Measurements from ENCODE around the gene CACNA2D3.
A peak's percentile ranks its signal among the peaks of the same experiment; 100 is the strongest.

CACNA2D3 gene

DNA sequence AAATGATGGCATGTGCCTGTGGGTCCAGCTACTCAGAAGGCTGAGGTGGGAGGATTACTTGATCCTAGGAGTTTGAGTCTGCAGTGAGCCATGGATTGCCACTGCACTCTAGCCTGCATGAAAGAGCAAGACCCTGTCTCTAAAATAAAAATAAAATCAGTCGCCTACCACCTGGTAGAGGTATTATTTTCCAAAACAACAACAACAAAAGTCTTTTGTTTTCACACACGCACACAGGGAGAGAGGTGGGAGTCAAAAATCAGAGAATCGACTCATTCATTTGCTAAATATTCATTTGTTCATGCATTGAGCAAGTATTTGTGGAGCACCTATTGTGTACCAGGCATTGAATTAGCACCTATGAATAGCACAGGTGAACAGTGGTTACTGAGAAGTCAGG, 587.4 kb downstream of the CACNA2D3 start:
- no peak for DNase-seq

DNA sequence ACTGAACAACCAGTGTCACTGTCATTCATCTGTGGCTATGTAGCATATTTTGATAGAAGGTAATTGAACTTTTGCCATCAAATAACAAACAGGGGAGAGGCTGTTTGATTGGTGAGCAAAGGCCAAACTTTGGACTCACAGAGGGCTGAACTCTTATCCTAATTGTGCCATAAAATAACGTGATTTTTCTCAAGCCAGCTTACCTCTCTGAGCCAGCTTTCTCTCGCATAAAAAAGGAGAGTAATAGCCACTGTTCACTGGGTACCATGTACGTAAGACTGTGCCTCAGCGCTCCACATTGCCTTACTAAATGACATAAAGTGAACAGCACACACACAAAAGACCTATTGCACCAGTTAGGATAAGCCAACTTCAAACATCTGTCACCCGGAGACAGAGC, 588.6 kb downstream of the CACNA2D3 start:
- DNase-seq: no peak

DNA sequence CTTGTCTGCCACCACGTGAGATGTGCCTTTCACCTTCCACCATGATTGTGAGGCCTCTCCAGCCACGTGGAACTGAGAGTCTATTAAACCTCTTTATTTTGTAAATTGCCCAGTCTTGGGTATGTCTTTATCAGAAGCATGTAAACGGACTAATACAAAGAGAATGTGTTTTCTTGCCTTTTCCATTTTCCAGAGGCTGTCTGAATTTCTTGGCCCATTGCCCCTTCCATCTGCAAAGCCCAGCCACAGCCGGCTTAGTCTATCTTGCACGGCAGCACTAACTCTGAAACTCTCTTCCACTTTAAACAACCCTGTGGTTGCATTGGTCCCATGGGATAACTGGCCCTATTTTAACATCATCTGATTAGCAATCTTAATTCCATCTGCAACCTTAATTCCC, 590.2 kb downstream of the CACNA2D3 start:
- no peak for DNase-seq

DNA sequence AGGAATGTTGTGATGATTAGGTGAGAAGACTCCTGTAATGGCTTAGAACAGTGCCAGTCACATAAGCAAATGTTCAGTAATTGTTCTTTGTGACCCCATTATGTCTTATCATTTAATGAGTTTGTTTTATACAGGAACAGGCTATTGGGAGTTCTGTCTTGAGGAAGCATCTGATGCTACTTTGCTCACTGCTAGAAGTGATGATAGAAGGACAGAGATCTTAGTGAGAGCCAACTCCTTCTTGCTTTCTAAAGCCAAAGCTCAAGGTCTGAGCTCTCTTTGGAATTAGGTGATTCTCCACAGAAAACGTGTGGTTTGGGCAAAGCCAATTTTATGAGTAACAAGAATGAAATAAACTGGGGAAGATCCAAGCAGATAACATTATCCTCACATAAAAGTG, 590.7 kb downstream of the CACNA2D3 start:
- no peak for DNase-seq

DNA sequence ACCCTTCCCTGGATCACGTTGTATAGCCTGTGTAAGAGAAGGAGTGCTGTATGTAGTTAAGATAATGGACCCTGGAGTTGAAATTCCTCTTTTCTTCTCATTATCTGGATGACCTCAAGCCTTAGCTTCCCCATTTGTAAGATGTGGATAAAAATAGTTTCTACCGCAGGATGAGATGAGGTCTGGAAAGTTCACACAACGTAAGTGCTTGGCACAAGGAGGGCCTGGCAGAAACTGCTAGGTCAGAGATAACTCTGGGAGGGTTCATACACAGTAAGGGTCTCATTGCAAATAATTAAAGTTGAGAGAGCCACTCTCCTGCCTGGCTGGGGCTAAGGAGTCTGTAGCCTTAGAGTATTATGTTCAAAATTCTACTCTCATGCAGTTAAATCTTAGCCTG, 591.1 kb downstream of the CACNA2D3 start:
- DNase-seq: no peak

DNA sequence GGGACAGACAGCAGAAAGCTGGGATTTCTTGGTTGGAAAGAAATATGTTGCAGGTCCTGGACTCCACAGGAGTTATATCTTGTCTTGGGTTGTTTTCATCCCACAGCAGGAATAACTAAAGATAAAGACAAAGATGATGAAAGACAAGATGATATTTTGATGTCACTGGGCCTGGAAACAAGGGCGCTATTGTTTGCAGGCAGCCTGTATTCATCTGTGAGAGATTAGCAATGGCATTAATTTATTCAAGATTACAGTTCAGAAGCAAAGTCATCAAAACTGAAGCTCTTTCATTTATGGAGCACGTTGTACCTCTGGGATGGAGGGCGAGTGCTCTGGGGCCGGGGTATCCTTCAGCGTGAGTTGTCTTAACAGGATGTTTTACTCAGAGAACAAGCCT, 591.7 kb downstream of the CACNA2D3 start:
- DNase-seq: no peak

DNA sequence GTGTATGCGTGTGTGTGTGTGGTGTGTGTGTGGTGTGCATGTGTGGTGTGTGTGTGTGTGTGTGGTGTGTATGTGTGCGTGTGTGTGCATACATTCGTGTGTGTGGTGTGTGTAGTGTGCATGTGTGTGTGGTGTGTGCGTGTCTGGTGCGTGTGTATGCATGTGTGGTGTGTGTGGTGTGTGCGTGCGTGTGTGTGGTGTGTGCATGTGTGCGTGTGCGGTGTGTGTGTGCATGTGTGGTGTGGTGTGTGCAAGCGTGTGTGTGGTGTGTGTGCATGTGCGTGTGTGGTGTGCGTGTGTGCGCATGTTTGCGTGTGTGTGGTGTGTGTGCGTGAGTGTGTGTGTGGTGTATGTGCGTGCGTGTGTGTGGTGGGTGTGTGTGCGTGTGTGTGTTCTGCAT, 595.2 kb downstream of the CACNA2D3 start:
- no peak for DNase-seq

DNA sequence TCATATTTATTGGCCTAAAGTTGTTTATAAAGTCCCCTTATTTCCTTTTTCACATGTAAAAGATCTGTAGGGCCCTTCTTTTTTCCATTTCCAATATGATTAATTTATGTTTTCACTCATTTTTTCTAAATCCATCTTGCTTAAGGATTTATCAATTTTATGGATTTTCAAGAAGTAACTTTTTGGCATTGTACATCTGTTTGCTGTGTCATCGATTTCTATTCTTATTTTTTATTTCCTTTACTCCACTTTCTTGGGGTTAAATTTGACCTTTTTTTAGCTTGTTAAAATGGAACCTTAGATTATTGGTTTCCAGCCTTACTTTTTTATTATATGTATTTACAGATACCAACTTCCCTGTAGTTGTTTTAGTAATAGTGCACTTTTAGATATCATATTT, 597.6 kb downstream of the CACNA2D3 start:
- DNase-seq: no peak

DNA sequence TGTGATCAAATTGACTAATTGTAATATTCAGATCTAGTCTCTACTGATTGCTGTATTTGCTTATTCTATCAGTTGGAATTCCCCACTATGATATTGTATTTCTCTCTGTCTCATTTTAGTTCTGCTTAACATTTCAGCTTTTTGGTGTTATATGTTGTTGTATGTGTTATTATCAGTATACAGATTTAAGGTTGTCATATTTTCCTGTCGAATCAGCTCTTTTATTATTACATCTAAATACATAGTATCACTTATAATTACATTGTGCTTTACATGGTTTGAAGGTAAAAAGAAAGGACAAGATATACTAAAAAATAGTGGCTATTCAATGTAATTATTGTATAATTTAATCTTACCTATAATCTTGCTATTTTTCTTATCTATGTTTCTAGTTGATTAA, 598.3 kb downstream of the CACNA2D3 start:
- DNase-seq: no peak

DNA sequence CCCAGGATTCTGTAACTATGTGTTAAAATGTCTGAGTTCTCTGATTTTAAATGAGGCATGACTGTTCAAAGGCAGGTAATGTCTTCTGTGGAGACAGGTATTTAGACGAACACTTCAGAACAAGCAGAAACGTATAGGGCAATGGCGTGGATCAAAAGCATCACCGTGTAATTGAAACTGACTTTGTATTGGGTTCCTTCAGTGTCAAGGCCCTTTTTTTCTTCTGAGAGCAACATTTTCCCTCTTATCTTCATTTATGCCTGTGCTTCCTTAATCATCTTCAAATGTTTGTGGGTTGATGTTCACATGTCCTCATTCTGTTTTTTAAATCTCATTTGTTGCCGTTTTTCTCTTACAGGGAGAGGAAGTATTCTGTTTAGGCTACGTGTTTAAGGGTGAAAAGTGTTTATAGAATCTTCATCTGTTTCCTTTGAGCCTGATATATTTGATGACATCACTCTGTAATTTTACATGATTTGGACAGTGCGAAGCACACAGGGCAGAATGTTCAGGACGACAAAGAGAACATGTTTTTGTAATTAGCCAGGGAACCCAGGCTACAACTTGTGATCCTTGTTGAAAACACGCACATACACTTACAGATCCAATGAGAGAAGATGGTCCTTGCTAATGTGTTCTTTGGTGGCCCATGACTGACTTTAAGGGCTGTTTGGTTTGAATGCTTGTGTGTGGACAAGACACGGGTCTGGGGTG, 609.5 kb downstream of the CACNA2D3 start:
- no peak for DNase-seq

DNA sequence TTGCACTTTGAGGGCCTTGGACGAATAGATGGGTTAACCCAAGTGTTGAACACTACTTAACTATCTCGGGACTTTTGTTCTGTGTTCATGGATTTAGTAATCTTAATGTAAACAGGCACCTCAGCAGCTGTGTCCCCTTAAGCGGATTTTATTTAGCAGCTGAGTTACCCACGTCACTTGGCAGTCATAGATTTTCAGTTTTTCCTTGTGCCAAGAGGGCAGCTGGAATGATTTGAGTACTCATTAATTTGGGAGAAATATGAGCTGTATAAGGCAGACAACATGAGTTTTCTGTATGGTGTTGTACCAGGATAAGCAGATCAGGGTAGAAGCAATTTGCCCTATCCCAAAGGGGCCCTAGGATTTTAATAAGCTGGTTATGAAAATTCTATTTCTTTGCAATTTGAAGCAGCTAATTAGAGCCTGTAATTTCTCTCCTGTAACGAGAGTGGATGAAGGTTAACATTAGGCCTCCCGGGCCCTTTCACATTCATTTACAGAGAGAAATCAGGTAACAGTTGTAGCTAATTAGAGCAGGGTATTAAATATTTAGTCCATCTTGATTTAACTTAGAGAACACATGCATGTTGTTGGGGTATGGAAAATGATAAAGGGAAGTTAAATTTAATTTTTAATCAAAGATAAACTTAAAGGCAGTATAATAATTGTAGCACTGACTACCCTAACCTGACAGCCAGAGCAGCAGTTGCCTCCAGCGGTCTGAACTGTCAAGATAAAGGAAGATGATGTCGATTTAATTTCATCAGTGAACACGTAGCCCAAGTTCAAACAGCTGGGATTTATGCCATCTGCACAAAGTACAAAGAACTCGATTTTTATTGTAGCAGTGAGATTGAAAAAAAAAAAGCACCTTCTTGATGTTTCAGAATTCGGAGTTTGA, 611.0 kb downstream of the CACNA2D3 start:
- peak; percentile 12 for DNase-seq

DNA sequence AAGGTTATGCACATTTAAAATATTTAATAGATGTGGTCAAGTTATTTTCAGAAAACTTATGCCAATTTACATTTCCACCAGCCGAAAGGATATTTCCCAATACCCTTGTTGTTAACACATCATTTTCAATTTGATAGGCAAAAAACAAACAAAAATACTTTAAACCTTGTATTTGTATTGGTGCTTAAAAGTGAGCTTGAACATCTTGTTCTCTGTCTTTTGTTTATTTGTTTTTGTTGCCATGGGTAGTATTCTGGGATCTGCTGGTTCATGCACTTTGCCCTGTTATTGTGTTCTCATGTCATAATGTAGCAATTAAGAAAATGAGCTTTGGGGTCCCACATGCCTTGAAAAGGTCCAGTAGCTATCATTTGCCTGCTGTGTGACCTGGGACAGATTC, 614.1 kb downstream of the CACNA2D3 start:
- no peak for DNase-seq

DNA sequence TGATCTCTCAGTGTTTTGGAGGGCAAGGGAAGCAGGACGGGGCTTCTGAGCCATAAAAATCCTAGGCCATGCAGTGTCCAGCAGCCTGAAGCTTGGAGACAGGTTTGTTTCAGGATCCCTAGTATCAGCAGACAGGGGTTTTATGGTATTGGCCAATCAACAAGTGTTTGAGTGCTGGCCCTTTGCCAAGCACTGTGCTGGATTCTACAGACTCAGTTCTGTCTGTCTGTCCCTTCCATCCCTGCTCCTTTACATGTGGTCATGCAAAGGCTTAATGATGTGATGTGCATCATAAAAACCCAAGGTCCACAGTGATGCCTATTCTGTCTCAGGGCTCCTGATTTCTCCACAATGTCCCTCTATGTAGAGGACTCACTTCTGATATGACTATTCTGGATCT, 621.4 kb downstream of the CACNA2D3 start:
- no peak for DNase-seq

DNA sequence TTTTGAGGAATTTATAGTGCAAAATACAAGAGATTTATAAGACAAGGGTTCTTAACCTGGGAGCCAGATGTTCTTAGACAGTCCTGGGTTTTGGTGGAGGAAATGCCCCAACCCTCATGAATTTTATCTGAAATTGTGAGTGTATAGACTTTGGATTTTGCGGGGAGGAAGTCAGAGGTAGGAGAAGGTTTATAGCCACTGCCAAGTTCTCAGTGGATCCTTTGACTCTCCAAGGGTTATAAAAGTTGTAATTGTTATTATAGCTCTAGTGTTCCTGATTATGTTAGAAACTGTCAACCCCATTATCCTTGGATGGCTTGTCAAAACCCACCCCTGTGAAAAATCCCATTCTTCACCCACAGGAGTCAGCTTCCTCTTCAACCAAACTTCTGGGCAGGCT, 621.9 kb downstream of the CACNA2D3 start:
- DNase-seq: no peak

DNA sequence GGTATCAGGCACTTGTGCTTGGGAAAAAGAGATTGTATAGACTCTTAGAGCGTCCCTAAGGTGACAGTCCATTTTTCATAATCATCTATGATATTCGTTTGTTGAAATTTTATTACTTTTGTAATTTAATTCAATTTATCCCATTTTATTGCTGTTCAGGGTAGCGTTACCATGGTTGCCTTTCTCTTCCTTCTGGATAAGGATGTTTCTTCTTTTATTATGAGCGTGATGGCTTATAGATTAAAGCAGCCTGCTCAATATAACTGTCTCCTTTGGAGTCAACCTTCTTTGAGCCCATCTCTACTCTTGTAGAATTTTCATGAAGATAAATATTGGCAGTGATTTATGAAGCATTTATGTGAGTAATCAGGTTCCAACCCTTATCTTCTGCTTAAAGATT, 623.5 kb downstream of the CACNA2D3 start:
- no peak for DNase-seq

DNA sequence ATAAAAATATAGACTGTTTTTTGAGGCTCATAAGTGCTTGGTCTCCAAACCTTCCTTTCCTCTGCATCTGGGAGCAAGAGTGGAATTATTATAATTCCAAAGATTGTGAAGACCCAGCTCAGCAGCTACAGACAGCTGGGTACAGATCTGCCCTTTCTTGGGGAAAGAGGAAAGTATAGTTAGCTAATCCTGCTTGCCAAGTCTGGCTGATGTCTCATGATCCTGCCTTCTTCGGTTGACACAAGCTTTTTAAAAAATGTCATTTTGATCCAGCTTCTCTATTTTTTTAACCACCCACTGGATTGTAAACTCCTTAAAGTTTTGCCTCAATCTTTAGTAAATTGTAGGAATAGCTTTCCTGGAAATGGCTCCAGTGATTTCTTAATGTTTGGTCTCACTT, 624.4 kb downstream of the CACNA2D3 start:
- no peak for DNase-seq

DNA sequence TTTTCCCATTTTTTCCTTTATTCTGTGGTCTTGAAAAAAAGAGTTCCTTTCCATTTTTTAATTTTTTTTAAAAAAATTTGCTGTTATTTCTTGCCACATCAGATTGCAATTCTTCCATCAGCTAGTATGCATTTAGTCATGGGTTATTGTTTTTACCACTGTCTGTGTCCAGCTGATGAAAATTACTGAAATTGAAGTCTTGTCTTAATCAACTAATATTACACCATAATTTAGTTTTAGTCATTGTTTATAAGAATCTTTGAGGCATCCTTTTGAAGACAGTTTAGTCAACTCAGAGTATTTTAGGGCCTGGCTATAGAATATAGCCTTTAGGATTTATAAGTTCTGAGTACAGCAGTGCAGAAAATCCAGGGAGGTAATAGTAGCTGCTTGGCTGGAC, 633.4 kb downstream of the CACNA2D3 start:
- no peak for DNase-seq

DNA sequence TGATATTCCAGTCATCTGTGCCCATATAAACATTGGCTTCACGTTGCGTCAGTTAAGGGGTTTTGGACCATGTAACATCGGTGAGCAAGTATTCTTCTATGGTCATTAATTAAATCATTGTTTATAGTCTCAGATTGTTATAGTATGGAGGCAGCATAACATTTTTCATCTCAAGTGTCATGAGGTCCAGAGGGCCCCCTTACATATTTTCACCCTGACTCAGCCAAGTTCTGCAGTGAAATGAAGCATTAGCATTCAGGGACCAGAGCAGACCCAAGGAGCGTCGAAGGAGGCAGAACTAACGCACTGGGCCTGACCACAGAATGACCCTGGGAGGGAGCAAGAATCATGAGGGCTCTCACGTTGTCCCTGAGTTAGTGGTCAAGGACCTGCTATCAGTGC, 634.0 kb downstream of the CACNA2D3 start:
- no peak for DNase-seq

DNA sequence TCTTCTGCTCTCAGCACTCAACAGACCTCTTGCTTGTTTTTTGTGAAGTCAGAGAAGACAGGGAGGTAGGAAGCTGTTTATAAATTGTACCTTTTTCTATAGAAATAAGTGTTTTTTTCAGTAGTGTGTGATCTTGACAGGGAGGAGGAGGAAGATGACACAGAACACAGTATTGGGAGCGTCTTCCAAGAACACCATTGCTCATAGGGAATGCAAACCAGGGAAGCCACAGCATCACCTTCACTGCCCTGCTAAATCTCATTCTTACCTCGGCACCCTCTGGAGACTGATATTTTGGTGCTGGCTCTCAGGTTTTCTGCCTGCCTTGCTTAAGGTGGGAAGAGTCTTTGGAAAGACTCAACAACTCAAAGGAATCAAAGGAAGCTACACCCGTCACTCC, 636.1 kb downstream of the CACNA2D3 start:
- no peak for DNase-seq

DNA sequence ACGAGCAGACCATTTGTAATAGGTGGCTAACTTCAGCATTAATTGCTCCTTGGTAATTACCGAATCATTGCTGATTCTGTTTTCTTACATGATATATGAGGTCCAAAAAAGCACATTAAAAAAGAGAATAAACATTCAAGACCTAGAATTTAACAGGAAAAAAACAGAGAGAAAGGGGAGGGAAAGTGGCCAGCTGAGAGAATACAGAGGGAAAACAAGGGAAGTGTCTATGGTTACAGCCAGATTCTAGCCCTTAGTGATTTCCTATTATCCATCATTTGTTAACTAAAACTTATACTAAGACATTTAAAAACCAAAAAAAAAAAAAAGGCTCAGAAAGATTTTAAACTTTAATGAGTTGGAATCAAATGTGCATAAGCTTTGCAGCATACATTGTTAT, 636.8 kb downstream of the CACNA2D3 start:
- no peak for DNase-seq

DNA sequence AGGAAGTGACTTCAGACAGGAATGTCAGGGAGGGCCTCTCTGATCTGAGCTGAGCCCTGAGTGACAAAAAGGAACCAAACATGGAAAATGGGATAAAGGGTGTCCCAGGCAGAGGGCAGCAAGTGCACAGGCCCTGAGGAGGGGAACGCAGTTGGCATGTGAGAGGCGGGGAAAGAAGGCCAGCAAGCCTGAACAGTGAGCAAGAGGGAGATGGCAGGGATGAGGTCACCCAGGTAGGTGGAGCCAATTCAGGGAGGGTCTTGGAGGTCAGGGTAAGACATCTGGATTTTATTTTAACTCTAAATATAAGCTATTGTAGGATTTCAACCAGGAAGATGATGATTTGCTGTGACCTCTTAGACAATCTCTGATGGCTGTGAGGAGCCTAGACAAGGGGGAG, 637.8 kb downstream of the CACNA2D3 start:
- no peak for DNase-seq

DNA sequence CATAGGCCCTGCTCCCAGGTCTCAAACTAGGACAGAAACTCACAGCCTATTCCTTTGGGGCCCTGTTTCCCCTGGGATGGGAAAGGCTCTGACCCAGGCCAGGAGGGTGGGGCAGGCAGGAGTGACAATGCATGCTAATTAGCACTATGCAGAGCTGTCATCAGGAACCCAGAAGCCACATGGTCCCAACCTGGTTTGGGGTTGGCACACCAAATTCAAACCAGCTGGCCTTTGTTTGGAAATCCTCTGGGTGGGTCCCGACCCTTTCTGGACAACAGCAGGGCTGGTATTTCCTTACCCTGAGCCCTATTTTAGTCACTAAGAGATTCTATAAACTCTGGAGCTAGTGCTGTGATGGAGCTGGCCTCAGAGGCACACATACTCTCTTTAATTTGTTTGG, 639.3 kb downstream of the CACNA2D3 start:
- DNase-seq: no peak

DNA sequence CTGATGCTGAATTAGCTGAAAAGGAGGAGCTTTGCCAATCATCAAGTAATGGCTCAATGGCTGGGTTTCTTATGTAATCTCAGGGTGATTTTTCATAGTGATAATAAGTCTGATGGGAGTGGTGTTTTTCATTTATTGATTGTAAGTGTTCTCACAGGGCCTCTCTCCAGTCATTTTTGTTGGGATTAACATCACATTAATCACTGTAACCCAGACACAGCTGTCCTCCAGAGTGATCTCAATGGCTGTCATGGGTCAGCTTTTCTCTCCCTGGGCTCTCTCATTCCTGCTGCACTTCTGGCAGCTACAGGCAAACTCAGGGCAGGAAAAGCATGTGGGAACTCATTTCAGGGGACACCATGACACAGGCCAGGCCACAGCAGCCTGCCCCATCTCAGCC, 642.6 kb downstream of the CACNA2D3 start:
- no peak for DNase-seq

DNA sequence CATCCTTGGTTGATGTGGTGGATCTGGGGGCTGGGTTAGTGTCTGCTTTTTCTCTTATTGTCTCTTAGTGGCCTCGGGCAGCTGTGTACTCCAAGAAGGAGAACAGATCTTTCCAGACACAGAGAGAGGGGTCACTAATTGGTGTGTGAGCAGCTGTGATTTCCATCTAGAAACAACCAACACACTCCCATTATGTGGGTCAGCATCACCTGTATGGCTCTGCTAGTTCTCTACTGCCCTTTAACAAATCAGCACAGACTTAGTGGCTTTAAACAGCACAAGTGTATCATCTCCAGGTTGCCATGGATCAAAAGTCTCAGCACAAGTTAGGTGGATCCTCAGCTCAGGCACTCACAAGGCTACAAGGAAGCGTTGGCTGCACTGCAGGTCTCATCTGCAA, 648.7 kb downstream of the CACNA2D3 start:
- no peak for DNase-seq

DNA sequence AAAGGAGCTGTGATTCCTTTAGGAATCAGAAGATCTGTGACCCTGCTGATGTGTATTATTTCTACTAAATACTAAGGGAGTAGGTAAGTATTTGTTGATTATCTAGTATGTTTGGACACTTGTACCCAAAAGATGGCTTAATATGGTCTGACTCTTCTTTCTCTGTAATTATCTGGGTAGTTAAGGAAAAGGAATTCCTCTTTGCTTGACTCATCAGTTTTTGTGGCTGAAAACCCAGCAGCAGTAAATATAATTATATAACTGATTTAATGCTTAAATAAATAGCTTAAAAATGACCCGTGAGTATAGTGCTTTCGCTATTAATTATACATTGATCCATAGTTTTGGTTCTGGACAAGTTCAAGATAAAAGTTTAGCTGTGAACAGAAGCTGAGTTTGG, 649.7 kb downstream of the CACNA2D3 start:
- DNase-seq: no peak

Data from NCI-H1092 treated with DMSO at 0.1 percent for 48 hours (cell line).